H1 (cell line): ENCODE results near the gene CYB561. TPM values are rescaled to one million over a fixed set of nuclear protein-coding genes. Genes with fewer than 3 reads are reported as not detected.

ENCODE experiments used
- BACH1 ChIP-seq: IDR thresholded peaks from 2 replicates; pipeline ENCODE4 v1.6.1; 2012; ENCODE audit warnings: low read length, improper control_type of control experiment
- CHD2 ChIP-seq: IDR thresholded peaks from 2 replicates; pipeline ENCODE4 v1.6.1; 2012; ENCODE audit warnings: low read length, improper control_type of control experiment
- polyA plus RNA-seq, 7 experiments: library from polyadenylated mRNA; depleted of rRNA in 3 of 7; stranded (reverse) in 5 of 7; unstranded in 2 of 7; fragments of >200 nt in 5 of 7; fragments of 200-250 nt in 2 of 7; gene quantifications; 1 replicate in 5 of 7; 2 replicates in 1 of 7; 4 replicates in 1 of 7; pipeline versions ENCODE4 v1.2.1 to v1.2.3, GENCODE V29; 2011 to 2013; ENCODE audit warnings: missing spikeins in 2 of 7, mixed read lengths in 2 of 7
- total RNA-seq: library from RNA; stranded (reverse); fragmentation: NEBNext Ultra II Directional; extraction: Animal tissue kit (Norgen Biotek cat#: 25700); gene quantifications from 2 replicates; pipeline ENCODE4 v1.2.1, GENCODE V29; 2021

CYB561 gene
- total and polyA plus RNA-seq, 2 of the 8 experiments (the other 6 are each of a cell fraction or from before 2014, with no cell fraction given) = 19.7 to 23.4 TPM

DNA sequence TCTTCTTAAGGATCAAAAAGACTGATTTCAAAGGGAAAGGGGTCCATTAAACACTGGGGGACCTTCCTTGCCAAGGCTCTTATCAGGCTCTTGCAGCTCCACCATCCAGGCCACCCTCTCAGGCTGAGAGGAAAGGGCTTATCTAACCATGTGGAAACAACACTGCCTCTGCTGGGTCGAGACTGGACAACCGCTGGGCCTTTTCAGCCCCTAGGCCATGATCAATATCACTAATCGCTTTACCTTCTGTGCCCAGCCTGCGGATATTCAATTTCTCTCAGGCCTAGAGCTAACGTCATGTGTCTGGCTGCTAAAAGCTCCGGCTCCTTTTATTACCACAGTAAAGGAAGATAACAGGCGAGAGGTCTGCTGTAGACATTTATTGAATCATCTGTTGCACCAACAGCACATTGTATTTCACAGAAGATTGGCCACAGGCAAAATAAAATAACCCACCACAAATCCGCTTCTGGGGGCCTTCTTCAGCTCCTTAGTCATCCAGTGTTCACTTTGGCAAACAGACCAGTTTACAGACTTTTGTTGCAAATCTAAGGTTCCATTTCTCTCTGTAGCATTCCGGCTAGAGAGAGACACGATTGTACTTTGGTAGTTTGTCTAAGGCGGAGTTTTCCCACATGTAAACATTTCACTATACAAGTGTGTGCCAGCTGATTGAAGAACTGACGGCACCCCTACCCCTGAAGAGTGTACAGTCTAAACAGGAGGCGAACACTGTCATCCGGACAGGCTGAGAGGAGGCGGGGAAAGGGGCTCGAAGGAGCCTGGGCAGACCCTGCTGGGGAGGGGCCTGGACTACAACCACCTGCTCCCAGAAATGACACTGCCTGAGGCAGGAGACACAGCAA, 13.9 kb downstream of the CYB561 start (continued):
- TF ChIP-seq CHD2 (no peak), BACH1 (no peak)
- TF ChIP-seq, all 59 proteins: peak for 0
